ENCODE measurements around the gene ANKRD34A. TPM values are rescaled to one million over a fixed set of nuclear protein-coding genes. Genes with fewer than 3 reads are reported as not detected.
A peak's percentile ranks its signal among the peaks of the same experiment; 100 is the strongest.

The ANKRD34A gene
- 0.62 TPM for total RNA-seq
- long read RNA-seq, result 0 reads

DNA sequence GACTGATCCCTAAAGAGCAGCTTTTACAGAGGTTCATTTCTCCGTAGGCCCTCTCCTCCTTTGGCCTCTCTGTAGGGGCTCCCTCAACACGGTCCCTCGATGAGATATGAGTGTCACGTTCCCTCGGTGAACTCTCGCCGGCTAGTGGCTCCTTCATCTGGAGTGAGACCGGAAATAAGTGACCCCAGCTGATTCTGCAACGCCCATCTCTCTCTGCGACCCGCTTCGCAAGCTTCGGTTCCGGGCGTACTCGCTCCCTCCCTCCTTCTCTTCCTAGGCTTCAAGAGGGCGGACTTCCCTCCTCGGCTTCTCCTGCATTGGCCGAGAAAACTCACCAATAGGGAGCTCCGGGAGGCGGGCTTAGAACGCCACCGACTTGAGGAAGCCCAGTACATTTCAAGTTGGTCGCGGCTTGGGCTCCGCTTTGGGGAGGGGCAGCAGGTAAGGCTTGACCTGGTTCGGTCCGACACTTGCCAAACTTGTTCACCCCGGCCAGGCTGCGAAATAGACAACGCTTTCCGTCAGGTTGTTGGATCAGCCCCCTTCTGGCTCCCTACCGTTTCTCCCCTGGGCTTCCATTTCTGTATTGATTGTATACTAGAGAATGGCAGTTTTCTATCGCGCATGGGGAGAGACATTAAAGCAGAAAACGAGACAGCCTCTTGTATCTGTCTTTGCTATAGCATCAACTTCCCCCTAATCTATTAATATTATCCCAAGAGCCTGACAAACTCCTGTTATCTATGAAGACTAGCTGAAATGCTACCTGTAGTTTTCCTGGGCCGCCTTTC is at the start of gene ANKRD34A, which contains the start of gene POLR3GL:
TSS of gene ANKRD34A (minus strand) at position 248 of the 791 bp plus-strand sequence. CDS start 2,816 bp downstream, outside the sequence.
TSS of gene POLR3GL (plus strand) at position 363 of the 791 bp plus-strand sequence. CDS start 10,176 bp downstream, outside the sequence.
- DNase-seq (ENCODE audit: missing footprints) (peak; percentile 97), ATAC-seq (peak; percentile 88)
- intact Hi-C loops (cut with DNase I), result loop anchor here (5.0 kb wide), 2 partner anchors 43 to 117 kb away; partner anchors contain the start of gene NUDT17

DNA sequence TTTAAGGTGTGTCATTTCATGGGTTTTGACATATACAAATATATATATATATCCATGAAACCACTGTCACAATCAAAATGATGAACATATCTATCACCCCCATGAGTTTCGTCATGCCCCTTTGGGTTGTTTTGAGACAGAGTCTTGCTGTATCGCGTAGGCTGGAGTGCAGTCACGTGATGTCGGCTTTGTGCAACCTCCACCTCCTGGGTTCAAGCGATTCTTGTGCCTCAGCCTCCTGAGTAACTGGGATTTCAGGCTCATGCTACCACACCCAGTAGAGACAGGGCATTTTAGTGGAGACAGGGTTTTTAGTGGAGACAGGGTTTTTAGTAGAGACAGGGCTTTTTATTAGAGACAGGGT is 49.2 kb upstream of the ANKRD34A start:
- ATAC-seq (no peak), DNase-seq (ENCODE audit: missing footprints) (no peak)
- intact Hi-C loops (cut with DNase I), result loop anchor here (1.0 to 2.0 kb wide), 3 partner anchors 36 to 169 kb away; partner anchors contain the start of gene NUDT17

DNA sequence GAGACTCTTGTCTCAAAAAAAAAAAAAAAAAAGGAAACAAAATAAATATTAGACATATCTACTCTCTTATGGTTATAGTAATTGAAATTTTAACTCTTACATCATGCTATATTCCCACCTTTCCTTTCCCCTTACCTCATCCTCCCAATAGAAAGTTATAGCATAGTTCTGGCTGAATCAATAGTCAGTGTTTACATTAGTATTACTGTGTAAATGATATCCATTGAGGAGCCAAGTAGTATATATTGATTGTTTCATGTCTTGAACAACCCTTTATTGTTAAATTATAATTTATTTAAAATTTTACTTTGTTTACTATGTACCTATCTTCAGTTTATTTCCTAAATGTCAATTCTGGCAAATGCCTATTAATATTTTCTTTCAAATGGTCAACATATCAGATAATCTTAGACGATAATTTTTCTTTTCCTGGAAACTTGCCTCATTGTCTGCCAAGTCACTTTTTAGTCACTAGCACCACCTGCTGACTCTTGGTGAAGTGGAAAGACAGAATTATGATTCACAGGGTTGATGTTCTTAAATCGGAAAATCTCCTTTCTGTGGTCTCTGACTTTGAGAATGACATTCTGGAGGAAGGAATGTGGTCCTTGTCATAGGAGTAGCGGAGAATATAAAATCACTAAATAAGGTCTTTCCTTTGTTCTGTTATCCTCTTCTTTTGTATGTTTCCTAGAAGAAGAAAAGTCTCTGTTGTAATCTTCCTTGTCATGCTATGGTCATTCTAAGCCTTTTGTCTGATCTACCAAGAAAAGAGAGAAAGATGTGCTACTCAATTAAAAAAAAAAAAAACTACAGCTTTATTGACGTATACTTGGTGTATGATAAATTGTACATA is 48.6 kb upstream of the ANKRD34A start:
- no peak for DNase-seq (ENCODE audit: missing footprints)
- intact Hi-C loops (cut with DNase I), result loop anchor here (1.0 to 2.0 kb wide), 3 partner anchors 36 to 168 kb away; partner anchors contain the start of gene NUDT17
- peak; percentile 34 for ATAC-seq

DNA sequence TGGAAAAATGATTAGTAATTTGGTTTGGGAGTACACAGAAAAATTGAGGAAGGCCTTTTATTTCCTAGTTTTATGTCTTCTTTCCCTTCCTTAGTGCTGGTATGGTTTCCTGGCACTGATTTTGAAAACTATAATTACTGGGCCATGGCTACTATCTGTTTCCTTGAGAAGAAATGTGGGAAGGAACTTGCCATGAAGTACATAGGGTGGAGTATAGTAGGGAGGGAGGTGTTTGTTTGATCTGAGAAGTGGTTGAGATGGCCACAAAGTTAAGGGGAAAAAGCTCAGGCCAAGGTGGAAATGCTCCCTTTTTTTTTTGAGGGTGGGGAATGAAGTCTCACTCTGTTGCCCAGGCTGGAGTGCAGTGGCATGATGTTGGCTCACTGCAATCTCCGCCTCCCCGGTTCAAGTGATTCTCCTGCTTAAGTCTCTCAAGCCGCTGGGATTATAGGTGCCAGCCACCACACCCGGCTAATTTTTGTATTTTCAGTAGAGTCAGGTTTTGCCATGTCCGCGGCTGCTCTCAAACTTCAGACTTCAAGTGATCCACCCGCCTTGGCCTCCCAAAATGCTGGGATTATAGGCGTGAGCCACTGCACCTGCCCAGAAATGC is 45.9 kb upstream of the ANKRD34A start:
- no peak for DNase-seq (ENCODE audit: missing footprints)
- intact Hi-C loops (cut with DNase I), result no loop called here
- ATAC-seq, result no peak

DNA sequence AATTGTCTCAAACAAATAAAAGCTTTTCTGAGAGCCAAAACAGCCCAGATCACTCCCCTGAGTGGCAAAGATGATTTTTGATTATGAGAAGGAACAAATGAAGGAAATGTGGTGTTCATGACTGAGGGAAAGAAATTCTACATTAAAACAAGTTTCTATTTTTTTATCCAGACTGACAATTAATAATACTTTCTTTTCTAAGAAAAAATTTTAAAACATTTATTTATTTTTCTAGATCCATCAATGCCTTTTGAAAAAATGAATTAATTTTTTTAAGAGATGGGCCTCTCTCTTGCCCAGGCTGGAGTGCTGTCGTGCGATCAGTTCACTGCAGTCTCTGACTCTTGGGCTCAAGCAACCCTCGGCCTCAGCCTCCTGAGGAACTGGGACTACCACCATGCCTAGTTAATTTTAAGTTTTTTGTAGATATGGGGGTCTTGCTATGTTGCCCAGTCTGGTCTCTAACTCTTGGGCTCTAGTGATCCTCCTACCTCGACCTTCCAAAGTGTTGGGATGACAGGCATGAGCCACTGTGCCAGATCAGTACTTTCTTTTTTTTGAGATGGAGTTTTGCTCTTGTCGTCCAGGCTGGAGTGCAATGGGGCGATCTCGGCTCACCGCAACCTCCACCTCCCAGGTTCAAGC is 43.2 kb upstream of the ANKRD34A start:
- intact Hi-C loops (cut with DNase I), result loop anchor here (5.0 kb wide), 1 partner anchor 45 kb away; the partner anchor contains the start of genes ANKRD34A and POLR3GL
- ATAC-seq, result peak; percentile 27
- no peak for DNase-seq (ENCODE audit: missing footprints)

DNA sequence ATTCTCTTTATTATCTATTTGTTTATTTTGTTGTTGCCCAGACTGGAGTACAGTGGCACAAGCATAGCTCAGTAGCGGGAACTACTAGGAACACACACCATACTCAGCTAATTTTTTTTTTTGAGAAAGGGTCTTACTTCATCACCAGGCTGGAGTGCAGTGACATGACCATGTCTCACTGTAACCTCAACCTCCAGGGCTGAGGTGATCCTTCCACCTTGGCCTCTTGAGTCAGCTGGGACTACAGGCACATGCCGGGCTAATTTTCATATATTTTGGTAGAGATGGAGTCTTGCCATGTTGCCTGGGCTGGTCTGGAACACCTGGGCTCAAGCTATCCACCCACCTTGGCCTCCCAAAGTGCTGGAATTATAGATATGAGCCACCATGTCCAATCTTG is 37.3 kb upstream of the ANKRD34A start:
- DNase-seq (ENCODE audit: missing footprints) (no peak), ATAC-seq (no peak)
- intact Hi-C loops (cut with DNase I), result no loop called here

DNA sequence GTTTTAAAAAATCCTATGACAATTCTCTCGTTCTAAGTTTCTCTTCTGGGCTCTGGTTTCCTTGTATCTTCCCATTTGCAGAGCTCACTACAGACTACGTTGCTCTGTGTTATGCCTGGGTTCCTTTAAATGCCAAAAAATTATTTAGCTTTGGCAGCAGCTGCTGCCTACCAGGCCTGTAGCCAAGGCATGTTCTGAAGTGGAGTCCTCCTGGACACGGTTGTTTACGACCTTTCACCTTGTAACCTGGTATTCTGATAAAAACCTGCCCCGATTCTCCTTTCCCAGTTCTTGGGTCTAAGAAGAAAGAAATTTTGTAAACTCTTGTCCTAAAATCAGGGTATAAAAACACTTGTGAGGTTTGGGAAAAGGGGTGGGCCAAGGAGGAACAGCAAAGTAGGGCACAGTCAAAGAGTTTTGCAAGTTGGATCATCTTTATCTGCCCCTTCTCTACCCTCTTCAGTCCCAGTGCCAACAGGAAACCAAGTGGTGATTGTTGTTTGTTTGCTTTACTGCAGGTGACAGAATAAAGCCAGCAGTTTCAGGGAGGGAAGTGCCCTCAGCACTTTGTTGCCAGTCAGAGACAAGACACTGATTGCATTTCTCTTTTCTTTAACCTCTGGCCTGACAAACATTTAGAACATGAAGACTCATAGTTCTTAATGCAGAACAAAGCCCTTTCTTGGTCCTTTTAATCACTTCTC is 35.1 kb upstream of the ANKRD34A start:
- intact Hi-C loops (cut with DNase I), result loop anchor here (1.0 kb wide), 1 partner anchor 20 kb away; no protein-coding TSS in a partner anchor
- ATAC-seq (peak; percentile 41), DNase-seq (ENCODE audit: missing footprints) (no peak)

DNA sequence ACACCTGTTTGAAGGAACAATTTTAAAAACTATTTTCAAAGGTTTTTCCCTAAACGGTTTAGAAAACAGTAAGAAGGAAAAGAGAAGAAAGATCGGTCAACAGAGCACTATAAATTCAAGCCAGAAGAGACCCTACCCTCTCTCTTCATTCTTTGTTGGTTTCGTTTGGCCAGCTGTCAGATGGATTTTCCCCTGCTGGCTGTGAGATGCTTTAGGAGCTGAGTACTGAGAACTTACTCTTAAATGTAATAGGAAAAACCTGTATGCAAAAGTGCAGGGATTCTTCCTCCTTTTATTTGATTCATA is 33.3 kb upstream of the ANKRD34A start:
- intact Hi-C loops (cut with DNase I), result no loop called here
- DNase-seq (ENCODE audit: missing footprints) (no peak), ATAC-seq (no peak)

DNA sequence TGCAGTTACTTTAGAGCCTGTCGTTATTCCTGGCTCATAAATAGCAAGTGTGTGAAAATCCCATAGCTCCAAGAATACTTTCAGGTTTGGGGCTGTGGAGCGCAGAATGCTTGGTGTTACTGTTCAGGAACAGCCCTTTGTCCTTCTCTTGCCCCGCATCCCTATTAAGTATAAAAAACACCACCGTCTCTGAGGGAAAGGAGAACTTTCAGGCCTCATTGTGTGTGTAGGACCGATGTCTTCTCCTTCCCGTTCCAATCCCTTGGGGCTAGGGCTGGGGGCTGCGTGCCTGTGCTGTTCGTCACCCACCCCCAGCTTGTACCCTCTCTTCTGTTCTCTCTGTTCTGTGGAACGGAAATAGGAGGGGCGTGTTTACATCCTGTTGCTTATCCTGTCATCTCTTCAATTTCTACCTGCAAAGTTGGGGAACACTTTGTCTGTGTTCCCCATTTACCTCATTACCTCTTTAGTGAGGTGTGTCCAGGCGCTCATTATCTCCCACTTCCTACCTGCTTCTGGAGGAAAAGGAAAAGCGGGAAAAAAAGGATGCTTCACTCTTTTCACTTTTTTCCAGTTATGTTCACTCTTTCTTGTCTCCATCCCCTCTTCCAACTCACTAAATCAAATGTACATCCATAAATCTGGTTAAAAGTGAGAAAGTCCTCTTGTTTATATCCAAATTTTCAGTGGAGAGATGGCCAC is 32.8 kb upstream of the ANKRD34A start:
- ATAC-seq (peak; percentile 14), DNase-seq (ENCODE audit: missing footprints) (peak; percentile 78)
- intact Hi-C loops (cut with DNase I), result no loop called here

DNA sequence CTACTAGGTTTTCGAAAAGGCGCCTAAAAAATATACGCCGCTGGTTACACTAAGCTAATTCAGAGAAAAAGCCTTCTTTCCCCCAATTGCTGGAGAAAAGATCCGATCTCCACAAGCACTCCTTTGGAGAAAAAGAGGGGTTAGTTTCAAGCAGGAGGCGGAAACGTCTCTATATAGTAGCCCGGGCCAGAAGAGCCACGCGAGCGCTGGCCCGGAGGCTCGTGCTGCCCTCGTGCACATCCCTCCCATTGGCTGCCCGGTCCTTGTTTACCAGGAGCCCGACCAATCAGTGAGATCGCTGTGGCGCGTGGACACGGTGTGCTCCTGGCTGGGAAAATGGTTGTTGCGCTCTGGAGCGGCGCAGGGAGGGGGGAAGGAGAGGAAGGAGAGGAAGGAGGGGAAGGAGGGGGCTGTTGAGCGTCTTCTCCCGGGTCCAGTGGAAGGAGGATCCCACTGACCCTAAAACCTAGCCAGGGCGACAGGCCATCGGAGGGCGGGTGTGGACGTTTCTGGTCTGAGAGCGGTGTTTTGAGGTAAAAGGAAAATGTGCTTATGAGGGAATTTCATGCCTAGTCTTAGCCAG is 32.1 kb upstream of the ANKRD34A start, which contains the start of gene TXNIP:
TSS of gene TXNIP (minus strand) at position 147 of the 583 bp plus-strand sequence. CDS start 313 bp downstream, outside the sequence.
- DNase-seq (ENCODE audit: missing footprints), result peak; percentile 100

DNA sequence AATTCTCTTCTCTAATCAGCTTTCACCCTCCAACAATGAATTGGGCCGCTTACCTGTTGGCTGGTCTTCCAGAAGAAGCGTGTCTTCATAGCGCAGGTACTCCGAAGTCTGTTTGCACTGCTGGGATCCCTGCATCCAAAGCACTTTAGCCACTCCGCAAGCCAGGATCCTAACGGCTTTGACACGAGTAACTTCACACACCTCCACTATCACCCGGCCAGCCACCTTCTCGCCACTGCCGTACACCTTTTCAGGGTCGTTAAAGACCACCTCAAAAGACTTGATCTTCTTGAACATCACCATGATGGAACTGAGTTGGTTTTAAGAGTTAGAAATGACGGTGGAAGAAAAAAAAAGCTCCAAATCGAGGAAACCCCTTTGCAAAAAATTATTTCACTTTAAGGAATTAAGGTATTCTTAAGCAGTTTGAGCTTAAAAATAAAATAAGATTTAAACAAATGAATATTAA is 31.6 kb upstream of the ANKRD34A start:
- DNase-seq (ENCODE audit: missing footprints), result no peak
- ATAC-seq, result no peak
- intact Hi-C loops (cut with DNase I), result no loop called here

More for the DNA sequence above, 32.1 kb upstream of the ANKRD34A start, which contains the start of gene TXNIP:
- peak; percentile 87 for ATAC-seq
- intact Hi-C loops (cut with DNase I), result no loop called here

DNA sequence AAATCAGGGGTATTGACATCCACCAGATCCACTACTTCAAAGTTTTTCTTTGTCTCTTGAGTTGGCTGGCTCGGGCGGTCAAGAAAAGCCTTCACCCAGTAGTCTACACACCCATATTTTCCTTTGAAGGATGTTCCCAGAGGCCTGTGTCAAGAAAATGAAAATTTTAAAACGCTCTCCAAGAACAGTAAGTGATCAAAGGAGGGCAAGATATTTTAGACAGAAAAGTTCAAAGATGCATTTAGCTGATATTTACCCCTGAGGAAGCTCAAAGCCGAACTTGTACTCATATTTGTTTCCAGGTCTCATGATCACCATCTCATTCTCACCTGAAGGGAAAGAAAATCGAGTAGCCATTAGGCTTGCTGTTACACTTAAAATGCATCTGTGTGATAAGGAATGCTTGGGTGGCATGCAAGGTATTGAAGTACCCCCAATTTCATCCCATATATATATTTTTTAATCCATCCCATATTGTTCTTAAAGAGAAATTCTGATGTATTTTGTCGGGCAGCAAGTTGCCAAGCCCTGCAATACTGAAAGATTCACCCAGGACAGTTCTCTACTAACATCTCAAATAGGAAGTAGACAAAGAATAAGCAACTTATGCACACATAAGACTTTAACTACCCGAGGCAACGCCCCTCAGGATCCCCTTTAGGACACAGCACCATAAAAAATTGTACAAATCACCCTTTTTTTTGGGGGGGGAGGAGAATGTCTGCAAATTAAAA is 30.9 kb upstream of the ANKRD34A start:
- intact Hi-C loops (cut with DNase I), result no loop called here
- DNase-seq (ENCODE audit: missing footprints) (no peak), ATAC-seq (no peak)

DNA sequence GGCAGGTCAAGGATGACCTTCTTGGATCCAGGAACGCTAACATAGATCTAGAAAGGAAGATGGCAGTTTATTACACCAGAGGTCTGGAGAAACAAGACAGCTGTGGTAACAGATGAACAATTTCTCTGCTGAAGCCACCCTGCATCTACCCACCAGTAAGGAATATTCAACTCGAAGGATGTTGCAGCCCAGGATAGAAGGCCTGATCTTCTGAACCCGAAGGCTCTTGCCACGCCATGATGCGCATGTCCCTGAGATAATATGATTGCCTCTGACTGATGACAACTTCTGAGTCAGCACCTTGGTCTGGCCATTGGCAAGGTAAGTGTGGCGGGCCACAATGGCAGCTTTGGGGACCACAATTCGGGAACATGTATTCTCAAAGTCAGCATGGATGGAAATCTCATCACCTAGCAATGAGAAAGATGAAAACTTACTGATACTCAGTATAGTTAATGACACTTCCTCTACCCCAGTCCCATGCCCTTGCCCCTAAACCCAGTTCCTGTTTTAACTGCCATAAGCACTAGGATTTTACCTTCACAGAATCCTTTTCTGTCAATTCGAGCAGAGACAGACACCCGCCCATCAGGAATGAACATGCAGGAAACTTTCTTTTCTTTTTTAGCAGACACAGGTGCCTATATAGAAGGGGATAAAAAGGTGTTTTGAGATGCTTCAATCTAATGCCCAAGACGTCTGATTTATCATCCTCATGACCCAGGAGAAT is 30.2 kb upstream of the ANKRD34A start:
- no peak for DNase-seq (ENCODE audit: missing footprints)

DNA sequence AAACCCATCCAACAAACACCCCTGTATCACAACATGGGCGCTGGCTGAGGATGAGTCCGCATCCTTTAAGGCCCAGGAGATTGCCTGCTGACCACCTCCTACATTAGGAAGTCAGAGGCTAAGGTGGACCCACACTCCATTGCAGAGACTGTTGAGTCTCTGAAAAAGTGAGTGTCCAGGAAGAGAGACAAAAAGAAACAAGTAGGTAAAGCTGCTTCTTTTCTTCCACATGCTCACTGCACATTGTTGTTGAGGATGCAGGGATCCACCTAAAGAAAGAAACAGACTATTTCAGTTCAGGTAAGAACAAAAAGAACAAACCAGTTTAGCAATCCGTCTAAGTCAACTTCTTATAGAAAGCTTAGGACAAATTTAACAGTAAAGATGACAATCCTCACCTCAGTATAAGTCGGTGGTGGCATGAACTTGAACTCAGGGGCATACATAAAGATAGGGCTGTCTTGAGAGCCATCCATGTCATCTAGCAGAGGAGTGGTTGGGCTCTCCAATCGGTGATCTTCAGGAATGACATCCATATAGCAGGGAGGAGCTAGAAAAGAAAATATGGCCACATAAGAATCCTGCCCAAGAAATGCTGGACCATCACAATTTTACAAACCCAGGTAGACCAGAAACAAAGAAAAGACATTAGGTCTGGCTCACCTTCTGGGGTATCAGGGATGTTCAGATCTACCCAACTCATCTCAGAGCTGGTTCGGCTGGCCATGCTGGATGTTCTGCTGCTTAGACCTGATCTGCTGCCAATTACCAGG is 29.4 kb upstream of the ANKRD34A start:
- DNase-seq (ENCODE audit: missing footprints), result no peak
- intact Hi-C loops (cut with DNase I), result loop anchor here (1.0 kb wide), 1 partner anchor 8 kb away; no protein-coding TSS in a partner anchor
- ATAC-seq, result no peak

More for the DNA sequence above, 30.2 kb upstream of the ANKRD34A start:
- intact Hi-C loops (cut with DNase I), result loop anchor here (1.0 kb wide), 1 partner anchor 8 kb away; no protein-coding TSS in a partner anchor
- no peak for ATAC-seq
